GM13977 (cell line): Measurements from ENCODE around the gene SUMO3.

ENCODE experiments used
- DNase-seq: peaks from one replicate; pipeline ENCODE4 v3.0.0; 2012; ENCODE audit warnings: low spot score
- CTCF ChIP-seq: IDR thresholded peaks from 2 replicates; pipeline ENCODE4 v1.5.1; 2012; ENCODE audit warnings: mild to moderate bottlenecking, control low read depth; ENCODE audit not compliant: insufficient read depth; ENCODE audit errors: extremely low read depth, missing control alignments
- in situ Hi-C: fragments of 300-500 bp; cut with MboI; formaldehyde crosslinking; loops from one replicate; pipeline ENCODE4 v1.12.0; 2022; ENCODE audit warnings: low sequenced_read_pairs, low pct_unique_long_range_greater_than_20kb, mixed read lengths, inconsistent platforms; ENCODE audit not compliant: unreplicated experiment

SUMO3 gene

GRCh38 chr21:44847261-44848056 is 29.6 kb upstream of the SUMO3 start:
- in situ Hi-C loops = no loop called here
- no peak for DNase-seq
- TF ChIP-seq CTCF = no peak

GRCh38 chr21:44846485-44847260 is 28.8 kb upstream of the SUMO3 start:
- no peak for TF ChIP-seq CTCF
- peak; percentile 62 for DNase-seq
- in situ Hi-C loops = no loop called here

GRCh38 chr21:44846224-44846484 is 28.3 kb upstream of the SUMO3 start:
- no peak for DNase-seq
- in situ Hi-C loops = no loop called here
- no peak for TF ChIP-seq CTCF

GRCh38 chr21:44845418-44846223 is 27.8 kb upstream of the SUMO3 start:
- peak; percentile 53 for TF ChIP-seq CTCF
- DNase-seq = peak; percentile 86
- in situ Hi-C loops = no loop called here

GRCh38 chr21:44844256-44844655 is 26.4 kb upstream of the SUMO3 start:
- TF ChIP-seq CTCF = no peak
- no peak for DNase-seq
- in situ Hi-C loops = no loop called here

GRCh38 chr21:44842721-44843445 is 25.0 kb upstream of the SUMO3 start:
- TF ChIP-seq CTCF = no peak
- no peak for DNase-seq
- in situ Hi-C loops = no loop called here
